Measurements from ENCODE around the gene MDFI. TPM values are rescaled to one million over a fixed set of nuclear protein-coding genes. Genes with fewer than 3 reads are reported as not detected.

Gene MDFI
- total RNA-seq, 2 donors from 2014 or later: 52.7 to 80.0 TPM

GRCh38 chr6:41604006-41604405, 34.3 kb upstream of the MDFI start:
- Mint-ChIP-seq H3K4me3 (no peak overlapping the region), H3K27me3 (ENCODE audit: insufficient read depth) (no peaks in the 10 kb centered on the region), H3K36me3 (ENCODE audit: low read depth) (peaks cover 3% of the 10 kb centered on the region), H3K9me3 (no peaks in the 10 kb centered on the region), H3K27ac (no peak overlapping the region), H3K4me1 (peaks cover 8% of the 10 kb centered on the region)
- Histone ChIP-seq H3K9me3 (ENCODE audit: control insufficient read depth, low read length) (no peaks in the 10 kb centered on the region), H3K27me3 (ENCODE audit: control insufficient read depth, insufficient read depth, low read length, poor library complexity, severe bottlenecking) (no peaks in the 10 kb centered on the region), H3K27ac (ENCODE audit: low read depth, low read length) (no peak overlapping the region), H3K36me3 (ENCODE audit: control insufficient read depth, insufficient read depth, low read length) (no peaks in the 10 kb centered on the region), H3K9ac (ENCODE audit: extremely low read depth, low read length, poor library complexity, severe bottlenecking) (no peak overlapping the region), H3K4me1 (ENCODE audit: control insufficient read depth, insufficient read depth, low read length) (peaks cover 4% of the 10 kb centered on the region), H3K4me3 (ENCODE audit: low read length) (no peak overlapping the region)
- TF ChIP-seq, protein P1, sequence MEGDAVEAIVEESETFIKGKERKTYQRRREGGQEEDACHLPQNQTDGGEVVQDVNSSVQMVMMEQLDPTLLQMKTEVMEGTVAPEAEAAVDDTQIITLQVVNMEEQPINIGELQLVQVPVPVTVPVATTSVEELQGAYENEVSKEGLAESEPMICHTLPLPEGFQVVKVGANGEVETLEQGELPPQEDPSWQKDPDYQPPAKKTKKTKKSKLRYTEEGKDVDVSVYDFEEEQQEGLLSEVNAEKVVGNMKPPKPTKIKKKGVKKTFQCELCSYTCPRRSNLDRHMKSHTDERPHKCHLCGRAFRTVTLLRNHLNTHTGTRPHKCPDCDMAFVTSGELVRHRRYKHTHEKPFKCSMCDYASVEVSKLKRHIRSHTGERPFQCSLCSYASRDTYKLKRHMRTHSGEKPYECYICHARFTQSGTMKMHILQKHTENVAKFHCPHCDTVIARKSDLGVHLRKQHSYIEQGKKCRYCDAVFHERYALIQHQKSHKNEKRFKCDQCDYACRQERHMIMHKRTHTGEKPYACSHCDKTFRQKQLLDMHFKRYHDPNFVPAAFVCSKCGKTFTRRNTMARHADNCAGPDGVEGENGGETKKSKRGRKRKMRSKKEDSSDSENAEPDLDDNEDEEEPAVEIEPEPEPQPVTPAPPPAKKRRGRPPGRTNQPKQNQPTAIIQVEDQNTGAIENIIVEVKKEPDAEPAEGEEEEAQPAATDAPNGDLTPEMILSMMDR (conservative IDR thresholded peaks at IDR 0.05): no peak
- DNase-seq: no peak
- 85% methylated on average over 5 of the region's 5 CpGs; no CpG with 5 or more reads in 1 of the 2 experiments for WGBS, 2 experiments (ENCODE audit: insufficient coverage in 1 of 2, insufficient read length in 1 of 2)

GRCh38 chr6:41605649-41606048, 32.6 kb upstream of the MDFI start:
- Histone ChIP-seq H3K9ac (ENCODE audit: extremely low read depth, low read length, poor library complexity, severe bottlenecking) (no peak overlapping the region), H3K27me3 (ENCODE audit: control insufficient read depth, insufficient read depth, low read length, poor library complexity, severe bottlenecking) (no peaks in the 10 kb centered on the region), H3K4me3 (ENCODE audit: low read length) (no peak overlapping the region), H3K4me1 (ENCODE audit: control insufficient read depth, insufficient read depth, low read length) (peaks cover 4% of the 10 kb centered on the region), H3K27ac (ENCODE audit: low read depth, low read length) (no peak overlapping the region), H3K9me3 (ENCODE audit: control insufficient read depth, low read length) (no peaks in the 10 kb centered on the region), H3K36me3 (ENCODE audit: control insufficient read depth, insufficient read depth, low read length) (no peaks in the 10 kb centered on the region)
- Mint-ChIP-seq H3K4me1 (peaks cover 8% of the 10 kb centered on the region), H3K36me3 (ENCODE audit: low read depth) (peaks cover 3% of the 10 kb centered on the region), H3K9me3 (no peaks in the 10 kb centered on the region), H3K27ac (no peak overlapping the region), H3K4me3 (no peak overlapping the region), H3K27me3 (ENCODE audit: insufficient read depth) (no peaks in the 10 kb centered on the region)
- no peak for DNase-seq
- 89 to 100% methylated on average over 3 of the region's 3 CpGs for WGBS, 2 experiments (ENCODE audit: insufficient coverage in 1 of 2, insufficient read length in 1 of 2)
- TF ChIP-seq, protein P1 (conservative IDR thresholded peaks at IDR 0.05): no peak

DNA sequence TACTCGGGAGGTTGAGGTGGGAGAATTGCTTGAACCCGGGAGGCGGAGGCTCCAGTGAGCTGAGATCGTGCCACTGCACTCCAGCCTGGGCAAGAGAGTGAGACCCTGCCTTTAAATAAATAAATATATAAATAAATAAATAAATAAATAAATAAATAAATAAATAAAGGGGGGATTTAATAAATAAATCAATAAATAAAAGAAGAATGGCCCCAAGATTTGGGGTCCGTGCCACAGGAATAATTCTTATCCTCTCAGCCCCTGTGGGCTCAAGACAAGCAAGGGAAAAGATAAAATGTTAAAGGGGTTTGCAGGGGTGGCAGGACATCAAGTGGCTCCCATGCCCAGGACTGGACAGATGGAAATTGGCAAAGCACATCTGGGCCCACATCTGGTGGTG, 31.2 kb upstream of the MDFI start:
- H3K4me1 ChIP-seq (ENCODE audit: control insufficient read depth, insufficient read depth, low read length): peaks cover 4% of the 10 kb centered on the region
- TF ChIP-seq, protein P1 (conservative IDR thresholded peaks at IDR 0.05): no peak
- no peaks in the 10 kb centered on the region for H3K27me3 ChIP-seq (ENCODE audit: control insufficient read depth, insufficient read depth, low read length, poor library complexity, severe bottlenecking)
- H3K36me3 ChIP-seq (ENCODE audit: control insufficient read depth, insufficient read depth, low read length): no peaks in the 10 kb centered on the region
- no peaks in the 10 kb centered on the region for H3K36me3 Mint-ChIP-seq (ENCODE audit: low read depth)
- no peak overlapping the region for H3K9ac ChIP-seq (ENCODE audit: extremely low read depth, low read length, poor library complexity, severe bottlenecking)
- H3K4me3 Mint-ChIP-seq: no peak overlapping the region
- H3K27me3 Mint-ChIP-seq (ENCODE audit: insufficient read depth): peaks cover 2% of the 10 kb centered on the region
- peaks cover under 1% of the 10 kb centered on the region for H3K9me3 Mint-ChIP-seq
- no peak for DNase-seq
- no peak overlapping the region for H3K4me3 ChIP-seq (ENCODE audit: low read length)
- WGBS, 2 experiments (ENCODE audit: insufficient coverage in 1 of 2, insufficient read length in 1 of 2): 92 to 100% methylated on average over 1 to 5 of the region's 5 CpGs
- no peaks in the 10 kb centered on the region for H3K9me3 ChIP-seq (ENCODE audit: control insufficient read depth, low read length)
- H3K27ac Mint-ChIP-seq: no peak overlapping the region
- peaks cover 5% of the 10 kb centered on the region for H3K4me1 Mint-ChIP-seq
- no peak overlapping the region for H3K27ac ChIP-seq (ENCODE audit: low read depth, low read length)

Measured in endodermal cell (in vitro differentiated cells).